HG02973 (cell line): ENCODE results near the gene PRPF8.
"Not testable (repeated sequence)": the region's sequence is repeated elsewhere in the genome, so short reads cannot be mapped to it uniquely, and the experiment has no call there.

Experiments used
- ATAC-seq: cut with Tn5 transposase; IDR thresholded peaks from one replicate; pipeline ENCODE4 v1.9.1; 2021; ENCODE audit warnings: moderate library complexity; ENCODE audit not compliant: unreplicated experiment

The PRPF8 gene

GRCh38 chr17:1695365-1695764 is 10.7 kb upstream of the PRPF8 start:
- no peak for ATAC-seq

- ATAC-seq, result no peak
Measured at GRCh38 chr17:1693339-1693738, 8.7 kb upstream of the PRPF8 start.

GRCh38 chr17:1690544-1691221 is 6.0 kb upstream of the PRPF8 start:
- ATAC-seq, result no peak

- ATAC-seq, result not testable (repeated sequence)
Measured at GRCh38 chr17:1688405-1688804, 3.7 kb upstream of the PRPF8 start.

- no peak for ATAC-seq
Measured at GRCh38 chr17:1686086-1686485, 1.4 kb upstream of the PRPF8 start.

GRCh38 chr17:1683459-1683858 is 1.2 kb downstream of the PRPF8 start:
- ATAC-seq, result no peak

- ATAC-seq, result no peak
Measured at GRCh38 chr17:1676401-1676800, 8.3 kb downstream of the PRPF8 start.

GRCh38 chr17:1673041-1673785 is 11.5 kb downstream of the PRPF8 start:
- no peak for ATAC-seq

GRCh38 chr17:1663934-1664333 is 20.7 kb downstream of the PRPF8 start:
- ATAC-seq, result not testable (repeated sequence)

GRCh38 chr17:1661045-1661444 is 23.6 kb downstream of the PRPF8 start:
- ATAC-seq, result no peak

GRCh38 chr17:1658100-1658499 is 26.6 kb downstream of the PRPF8 start:
- no peak for ATAC-seq

GRCh38 chr17:1653735-1654134 is 30.9 kb downstream of the PRPF8 start:
- no peak for ATAC-seq

- not testable (repeated sequence) for ATAC-seq
Measured at GRCh38 chr17:1652794-1653193, 31.9 kb downstream of the PRPF8 start.

GRCh38 chr17:1651559-1651844 is 33.2 kb downstream of the PRPF8 start:
- ATAC-seq, result no peak

- no peak for ATAC-seq
Measured at GRCh38 chr17:1650731-1651558, 33.7 kb downstream of the PRPF8 start.

- peak; percentile 1 for ATAC-seq
Measured at GRCh38 chr17:1649844-1650501, 34.7 kb downstream of the PRPF8 start, which contains the start of gene RILP. RILP (minus strand) TSS chr17:1649866; CDS start chr17:1649804, 62 bp downstream.

GRCh38 chr17:1648963-1649843 is 35.5 kb downstream of the PRPF8 start:
- peak; percentile 51 for ATAC-seq

- peak; percentile 2 for ATAC-seq
Measured at GRCh38 chr17:1648173-1648962, 36.3 kb downstream of the PRPF8 start.

GRCh38 chr17:1647802-1648171 is 36.9 kb downstream of the PRPF8 start:
- ATAC-seq, result no peak
